ENCODE measurements around the gene DET1.
"Not testable (repeated sequence)": the region's sequence is repeated elsewhere in the genome, so short reads cannot be mapped to it uniquely, and the experiment has no call there.

Gene DET1

DNA sequence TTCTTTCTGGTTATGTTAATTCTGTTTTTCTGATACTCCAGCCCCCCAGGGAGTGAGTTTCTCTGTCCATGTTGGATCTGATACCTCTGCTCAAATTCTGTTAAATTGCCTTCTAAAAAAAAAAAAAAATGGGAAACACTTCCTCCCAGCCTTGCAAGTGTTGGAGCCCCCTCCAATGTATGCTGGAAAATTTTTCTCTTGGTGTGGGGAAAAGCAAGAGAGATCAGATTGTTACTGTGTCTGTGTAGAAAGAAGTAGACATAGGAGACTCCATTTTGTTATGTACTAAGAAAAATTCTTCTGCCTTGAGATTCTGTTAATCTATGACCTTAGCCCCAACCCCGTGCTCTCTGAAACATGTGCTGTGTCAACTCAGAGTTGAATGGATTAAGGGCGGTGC, 6.1 kb downstream of the DET1 start:
- not testable (repeated sequence) for DNase-seq

DNA sequence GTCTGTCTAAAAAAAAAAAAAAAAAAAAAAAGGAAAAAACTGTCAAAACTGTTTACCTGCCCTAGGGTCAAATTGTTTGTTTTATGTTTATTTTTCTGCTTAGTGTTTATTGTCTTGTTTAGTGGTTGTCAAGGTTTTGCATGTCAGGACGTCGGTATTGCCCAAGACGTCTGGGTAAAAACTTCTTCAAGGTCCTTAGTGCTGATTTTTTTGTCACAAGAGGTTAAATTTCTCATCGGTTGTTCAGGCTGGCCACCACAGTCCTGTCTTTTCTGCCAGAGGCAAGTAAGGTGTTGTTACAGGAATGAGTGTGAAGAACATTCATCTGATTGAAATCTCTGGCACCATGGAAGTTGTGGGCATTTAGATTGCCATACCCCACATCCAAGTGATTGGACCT, 7.0 kb downstream of the DET1 start:
- DNase-seq, result no peak

DNA sequence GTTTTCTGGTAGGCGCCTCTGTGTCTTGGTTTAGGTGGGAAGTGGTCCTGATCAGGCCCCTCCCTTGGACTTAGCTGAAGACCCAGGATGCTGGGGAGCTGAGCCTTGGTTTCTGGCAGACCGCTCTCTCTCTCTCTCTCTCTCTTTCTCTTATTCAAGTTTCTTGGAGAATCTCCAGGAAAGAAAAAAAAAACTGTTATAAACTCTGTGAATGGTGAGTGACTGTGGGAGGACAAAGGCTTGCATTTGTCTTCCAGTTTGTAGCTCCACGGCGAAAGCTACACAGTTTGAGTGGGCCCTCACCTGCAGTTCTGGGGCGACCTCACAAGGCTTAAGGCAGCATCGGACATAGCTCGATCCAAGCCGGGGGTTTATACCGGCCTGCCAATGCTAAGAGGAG, 7.5 kb downstream of the DET1 start:
- no peak for DNase-seq

DNA sequence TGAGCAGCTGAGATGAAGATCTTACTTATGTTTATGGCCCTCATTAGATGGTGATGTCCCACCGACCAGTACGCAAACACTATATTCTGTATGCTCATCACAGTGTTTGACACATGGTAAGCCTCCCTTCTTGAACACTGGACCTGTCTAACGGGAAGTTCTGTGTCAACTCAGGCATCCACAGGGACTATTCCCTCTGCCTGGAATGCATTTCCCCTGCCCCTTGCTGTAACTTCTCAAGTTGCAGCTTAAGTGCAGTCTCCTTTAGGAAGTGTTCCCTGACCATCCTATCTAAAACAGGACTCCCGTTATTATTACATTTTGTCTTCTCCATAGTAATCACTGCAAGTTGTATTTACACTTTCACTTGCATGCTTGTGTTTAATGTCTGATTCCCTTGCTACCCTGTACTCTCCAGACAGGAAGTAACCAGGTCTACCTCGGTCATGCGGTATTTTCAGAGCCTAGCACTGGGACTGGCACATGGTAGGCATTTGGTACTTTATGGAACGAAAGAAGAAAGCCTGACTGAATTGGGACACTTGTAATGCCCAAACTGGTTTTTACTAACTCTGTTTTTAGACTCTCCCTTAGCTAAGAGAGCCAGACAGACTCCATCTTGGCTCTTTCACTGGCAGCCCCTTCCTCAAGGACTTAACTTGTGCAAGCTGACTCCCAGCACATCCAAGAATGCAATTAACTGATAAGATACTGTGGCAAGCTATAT, 8.7 kb downstream of the DET1 start:
- no peak for DNase-seq

GRCh38 chr15:88535607-88536313, 10.7 kb downstream of the DET1 start:
- DNase-seq, result no peak

DNA sequence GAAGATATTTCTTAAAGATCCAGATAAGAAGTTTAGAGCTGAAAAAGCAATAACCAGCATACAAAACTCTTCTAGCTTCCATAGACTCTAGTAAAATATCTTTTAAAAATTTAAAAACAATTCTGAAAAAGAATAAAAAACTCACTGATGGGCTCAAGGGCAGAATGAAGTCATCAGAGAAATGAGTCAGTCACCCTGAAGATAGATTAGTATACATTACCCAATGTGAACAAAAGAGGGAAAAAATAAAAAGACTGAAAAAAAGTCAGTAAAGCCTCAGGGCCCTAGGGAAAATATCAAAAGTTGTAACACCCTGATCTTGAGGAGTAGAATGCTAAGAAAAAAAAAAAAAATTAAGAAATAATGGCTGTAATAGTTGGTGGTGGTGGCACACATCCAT, 11.4 kb downstream of the DET1 start:
- no peak for DNase-seq

GRCh38 chr15:88533376-88533775, 13.1 kb downstream of the DET1 start:
- no peak for DNase-seq

GRCh38 chr15:88529021-88529630, 17.4 kb downstream of the DET1 start:
- no peak for DNase-seq

GRCh38 chr15:88526247-88526879, 20.1 kb downstream of the DET1 start:
- DNase-seq, result no peak

- no peak for DNase-seq
These were observed 21.1 kb downstream of the DET1 start for GRCh38 chr15:88525418-88525817.

- not testable (repeated sequence) for DNase-seq
These were observed 22.4 kb downstream of the DET1 start for GRCh38 chr15:88524094-88524493.

- DNase-seq, result no peak
These were observed 27.6 kb downstream of the DET1 start for GRCh38 chr15:88518903-88519302.

GRCh38 chr15:88513195-88513594, 33.3 kb downstream of the DET1 start:
- no peak for DNase-seq

- DNase-seq, result no peak
These were observed 33.9 kb downstream of the DET1 start for GRCh38 chr15:88512601-88513000.

GRCh38 chr15:88512078-88512477, 34.4 kb downstream of the DET1 start:
- no peak for DNase-seq

- no peak for DNase-seq
These were observed 35.3 kb downstream of the DET1 start for GRCh38 chr15:88511161-88511560.

DNA sequence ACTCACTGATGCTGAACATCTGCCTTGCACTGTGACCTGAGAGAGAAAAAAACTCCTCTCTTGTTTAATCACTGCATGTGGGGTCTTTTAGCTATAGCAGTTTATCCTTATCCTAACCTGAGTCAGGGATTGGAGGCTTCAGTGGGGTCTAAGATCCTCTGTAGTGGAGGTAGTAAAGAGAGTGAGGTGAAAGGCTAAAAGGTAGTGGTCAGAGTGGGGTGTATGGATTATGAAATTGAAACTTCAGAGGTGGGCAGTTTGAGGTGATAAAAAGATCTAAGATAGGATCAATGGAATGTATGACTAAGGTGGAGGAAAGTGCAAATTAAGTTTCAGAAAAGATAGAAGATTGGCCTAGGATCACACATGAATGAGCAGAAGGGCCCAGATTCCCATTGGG, 36.5 kb downstream of the DET1 start:
- no peak for DNase-seq

GRCh38 chr15:88509321-88509720, 37.2 kb downstream of the DET1 start:
- DNase-seq, result no peak

DNA sequence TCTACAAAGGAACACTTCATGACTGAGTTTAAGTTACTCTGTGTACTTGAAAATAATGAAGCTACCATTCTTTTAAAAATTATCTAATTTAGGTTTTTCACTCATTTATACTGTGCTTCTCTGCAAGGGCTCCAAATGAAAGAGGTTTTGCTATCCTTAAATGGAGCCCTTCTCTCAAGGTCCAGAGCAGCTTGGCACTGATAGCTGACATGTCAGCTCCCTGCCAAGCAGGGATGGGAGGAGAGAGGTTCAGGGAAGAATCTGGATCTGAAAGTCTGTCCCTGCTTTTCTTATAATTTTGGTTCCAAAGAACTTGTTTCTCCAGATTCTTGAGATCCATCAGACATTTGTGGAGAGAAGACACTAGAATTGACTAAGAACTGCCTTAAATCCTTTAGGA, 39.9 kb downstream of the DET1 start:
- DNase-seq, result no peak

DNA sequence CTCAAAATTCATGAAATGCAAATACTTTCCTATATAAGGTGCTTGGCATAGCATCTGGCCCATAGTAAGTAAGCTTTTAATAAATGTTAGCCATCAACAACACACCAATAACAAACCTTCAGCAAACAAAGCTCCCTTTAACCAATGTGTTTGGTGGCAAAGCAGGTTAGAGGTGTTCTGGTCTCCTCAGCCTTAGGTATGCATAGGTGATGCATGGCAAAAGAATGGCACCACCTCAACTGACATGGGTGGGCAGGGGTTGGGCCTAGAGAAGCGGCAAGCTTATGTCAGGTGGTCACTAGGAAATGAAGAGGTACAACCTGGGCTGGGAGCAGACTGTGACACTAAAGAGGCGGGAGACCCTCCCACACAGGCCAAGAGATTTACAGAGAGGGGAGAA, 40.8 kb downstream of the DET1 start:
- no peak for DNase-seq

- no peak for DNase-seq
These were observed 42.0 kb downstream of the DET1 start for GRCh38 chr15:88504445-88504844.

- no peak for DNase-seq
These were observed 47.5 kb downstream of the DET1 start for GRCh38 chr15:88498996-88499395.

DNA sequence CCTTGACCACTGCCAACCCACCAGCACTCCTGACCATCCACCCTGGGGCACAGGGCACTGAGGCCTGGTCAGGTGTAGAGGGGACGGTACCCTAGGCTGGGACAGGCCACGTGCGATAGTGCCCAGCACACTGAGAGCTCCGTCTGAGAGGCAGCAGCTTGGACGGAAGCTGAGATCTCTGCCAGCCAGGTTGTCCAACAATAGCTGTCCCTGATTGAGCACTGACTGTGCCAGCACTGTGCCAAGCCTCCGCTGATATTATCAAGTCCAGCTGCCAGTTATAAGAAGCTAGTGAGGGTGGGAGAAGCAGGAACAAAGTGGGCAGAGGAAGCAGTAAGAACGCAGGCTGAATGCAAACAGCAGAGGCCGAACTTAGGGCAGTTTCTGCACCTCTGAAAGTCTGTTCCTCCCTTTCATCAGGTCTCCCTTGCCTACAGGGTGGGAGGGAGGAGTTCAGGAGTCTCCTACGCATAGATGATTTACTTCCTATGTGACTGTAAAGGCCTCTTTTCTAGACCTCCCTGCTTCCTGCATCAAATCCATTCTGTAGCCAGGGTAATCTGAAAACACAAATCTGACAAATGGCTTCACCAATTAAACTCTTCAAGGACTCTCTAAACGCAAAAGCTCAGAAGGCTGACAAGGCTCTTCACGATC, 49.2 kb downstream of the DET1 start:
- no peak for DNase-seq
